GM20000 (cell line): Measurements from ENCODE around the gene HABP2.

Source experiments
- DNase-seq: peaks from one replicate; pipeline ENCODE4 v3.0.0; 2012; ENCODE audit warnings: low spot score
- CTCF ChIP-seq: IDR thresholded peaks from 2 replicates; pipeline ENCODE4 v1.5.1; 2012; ENCODE audit warnings: mild to moderate bottlenecking, control low read depth; ENCODE audit errors: extremely low read depth, missing control alignments

The HABP2 gene

GRCh38 chr10:113555751-113556150 lies 2.9 kb downstream of the HABP2 start:
- DNase-seq: no peak
- TF ChIP-seq CTCF: no peak

DNA sequence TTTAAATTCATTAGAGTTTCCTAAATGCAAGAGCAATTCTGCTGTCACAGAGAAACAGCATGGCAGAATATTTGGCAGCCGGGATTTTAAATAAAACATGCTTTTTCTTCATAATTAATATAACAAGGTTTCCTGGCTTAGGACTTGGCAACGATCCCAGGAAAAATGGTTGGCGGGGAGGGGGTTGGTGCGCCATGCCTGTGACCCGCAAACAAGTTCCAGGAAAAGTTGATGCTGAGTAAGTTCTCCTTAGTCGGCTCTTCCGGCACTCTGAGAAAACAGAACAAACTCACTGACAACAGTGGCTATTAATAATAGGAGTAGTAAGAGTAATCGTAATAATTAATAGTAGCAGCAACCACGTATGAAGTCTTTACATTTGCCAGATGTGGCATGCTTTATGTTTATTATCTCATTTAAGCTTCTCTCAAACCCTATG lies 4.6 kb downstream of the HABP2 start:
- no peak for DNase-seq
- no peak for TF ChIP-seq CTCF

- DNase-seq: no peak
- no peak for TF ChIP-seq CTCF
These were observed 5.1 kb downstream of the HABP2 start for GRCh38 chr10:113557903-113558321.

DNA sequence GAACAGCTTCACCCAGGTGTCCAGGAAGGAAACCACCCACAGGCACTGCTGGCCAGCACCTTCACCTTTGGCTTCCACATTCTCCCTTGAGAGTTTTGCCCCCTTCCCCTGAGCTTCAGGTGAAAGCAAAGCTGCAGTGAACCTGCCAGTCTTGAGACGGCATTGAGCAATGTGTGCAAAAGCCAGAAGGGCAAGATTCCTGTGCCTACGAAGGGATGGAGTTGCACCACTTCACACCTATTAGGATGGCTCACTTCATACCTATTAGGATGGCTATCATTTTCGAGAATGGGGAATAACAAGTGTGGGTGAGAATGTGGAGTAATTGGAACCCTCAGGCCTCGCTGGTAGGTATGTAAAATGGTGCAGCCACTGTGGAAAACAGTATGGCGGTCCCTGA lies 7.2 kb downstream of the HABP2 start:
- no peak for DNase-seq
- no peak for TF ChIP-seq CTCF

- DNase-seq: no peak
- no peak for TF ChIP-seq CTCF
These were observed 8.4 kb downstream of the HABP2 start for GRCh38 chr10:113561214-113561613.

DNA sequence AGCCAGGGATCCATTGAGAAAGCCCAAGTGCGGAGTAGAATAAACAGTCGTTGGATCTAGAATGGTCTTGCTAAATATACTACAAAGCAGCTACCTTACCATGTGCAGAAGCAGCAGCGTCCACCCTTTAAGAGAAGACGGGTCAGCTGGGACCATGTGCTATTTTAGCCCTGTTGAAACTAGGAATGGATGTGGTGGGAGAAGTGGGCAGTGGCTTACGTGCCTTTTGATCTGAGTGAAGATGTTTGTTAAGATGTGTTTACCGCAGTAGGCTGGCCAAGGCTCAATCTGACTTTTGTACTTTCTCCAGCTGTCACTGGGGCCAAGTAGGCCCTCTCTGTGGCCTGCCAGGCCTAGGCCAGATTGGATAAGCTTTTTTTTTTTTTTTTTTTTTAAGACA lies 9.2 kb downstream of the HABP2 start:
- TF ChIP-seq CTCF: no peak
- DNase-seq: no peak

GRCh38 chr10:113562704-113563103 lies 9.9 kb downstream of the HABP2 start:
- DNase-seq: no peak
- TF ChIP-seq CTCF: no peak
